Erythroblast (primary cell): Measurements from ENCODE around the gene PICK1.

Source experiments
- GATA1 ChIP-seq: IDR thresholded peaks from 2 replicates; pipeline ENCODE4 v1.6.1; 2011; ENCODE audit warnings: low read depth, mild to moderate bottlenecking, control low read depth, low read length, moderate library complexity
- POLR2A ChIP-seq: IDR thresholded peaks from 2 replicates; pipeline ENCODE4 v1.6.1; 2011; ENCODE audit warnings: mild to moderate bottlenecking, low read length

- TF ChIP-seq POLR2A (no peak), GATA1 (no peak)
These were observed 9.8 kb downstream of the PICK1 start for GRCh38 chr22:38067028-38067415.
